PC-3 (cell line): ENCODE results near the gene PLA2G2F. TPM values are rescaled to one million over a fixed set of nuclear protein-coding genes. Genes with fewer than 3 reads are reported as not detected.

ENCODE experiments used
- ATAC-seq: fragments of 200-7000 bp; cut with Tn5 transposase; 2 replicates; pipeline ENCODE4 v1.9.1; 2020; ENCODE audit warnings: mild to moderate bottlenecking, moderate library complexity
- BruUV-seq: library from RNA; stranded (reverse); fragments of 400-500 nt; replicated peaks from 2 replicates; lab custom pipeline; 2021; lab: Mats Ljungman, UMichigan
- CTCF ChIA-PET: fragments of 300-600 bp; sonication (Branson Sonifier 250); formaldehyde crosslinking; loops from one replicate; lab custom pipeline; 2022; ENCODE audit warnings: antibody characterized with exemption; lab: Charles Lee
- POLR2A ChIA-PET: fragments of 300-600 bp; sonication (Branson Sonifier 250); formaldehyde crosslinking; loops from one replicate; lab custom pipeline; 2022; ENCODE audit warnings: antibody characterized with exemption; ENCODE audit not compliant: unreplicated experiment; lab: Charles Lee
- DNase-seq: peaks from one replicate; pipeline ENCODE4 v3.0.0-alpha.2; 2015
- H2AFZ ChIP-seq: fragments of 300-600 bp; sonication (generic); 2 replicates; pipeline ENCODE4 v1.6.0; 2016; ENCODE audit warnings: antibody characterized with exemption, low read length
- H3F3A ChIP-seq: fragments of 300-600 bp; sonication (generic); one replicate; pipeline ENCODE4 v1.6.0; 2017; ENCODE audit warnings: antibody characterized with exemption, low read length, control low read depth, mild to moderate bottlenecking; ENCODE audit not compliant: unreplicated experiment
- H3K27ac ChIP-seq: fragments of 300-600 bp; sonication (generic); 2 replicates; pipeline ENCODE4 v1.5.1; 2016; ENCODE audit warnings: mild to moderate bottlenecking, low read length
- H3K27me3 ChIP-seq: fragments of 300-600 bp; sonication (generic); 2 replicates; pipeline ENCODE4 v1.6.1; 2016; ENCODE audit warnings: low read length, mixed read lengths
- H3K36me3 ChIP-seq: fragments of 300-600 bp; sonication (generic); 2 replicates; pipeline ENCODE4 v1.6.1; 2016; ENCODE audit warnings: low read depth, mixed run types, low read length, mixed read lengths
- H3K4me1 ChIP-seq: fragments of 300-600 bp; sonication (generic); 2 replicates; pipeline ENCODE4 v1.5.1; 2016; ENCODE audit warnings: low read length; ENCODE audit not compliant: insufficient read depth
- H3K4me2 ChIP-seq: fragments of 300-600 bp; sonication (generic); 2 replicates; pipeline ENCODE4 v1.6.0; 2016; ENCODE audit warnings: low read length
- H3K4me3 ChIP-seq: fragments of 300-600 bp; sonication (generic); 2 replicates; pipeline ENCODE4 v1.5.1; 2016; ENCODE audit warnings: mild to moderate bottlenecking, low read length, mixed read lengths
- H3K79me2 ChIP-seq: fragments of 300-600 bp; sonication (generic); 2 replicates; pipeline ENCODE4 v1.6.1; 2017; ENCODE audit warnings: low read length, mixed read lengths
- H3K9ac ChIP-seq: fragments of 300-600 bp; sonication (generic); 2 replicates; pipeline ENCODE4 v1.6.0; 2016; ENCODE audit warnings: mild to moderate bottlenecking, low read length
- H3K9me2 ChIP-seq: fragments of 300-600 bp; sonication (generic); replicated peaks from 2 replicates; pipeline ENCODE4 v1.6.1; 2016; ENCODE audit warnings: mixed run types, low read length, mixed read lengths
- H3K9me3 ChIP-seq: fragments of 300-600 bp; sonication (generic); 2 replicates; pipeline ENCODE4 v1.6.1; 2016; ENCODE audit warnings: low read length, mixed read lengths
- H4K20me1 ChIP-seq: fragments of 300-600 bp; sonication (generic); 2 replicates; pipeline ENCODE4 v1.6.1; 2016; ENCODE audit warnings: low read length, mixed read lengths
- CTCF ChIP-seq: fragments of 300-600 bp; sonication (generic); conservative IDR thresholded peaks from 2 replicates; pipeline ENCODE4 v1.5.1; 2017; ENCODE audit warnings: antibody characterized with exemption, low read depth, mild to moderate bottlenecking, low read length
- EZH2 ChIP-seq: fragments of 300-600 bp; sonication (generic); IDR thresholded peaks from one replicate; pipeline ENCODE4 v1.6.1; 2017; ENCODE audit warnings: antibody characterized with exemption, mild to moderate bottlenecking, low read length; ENCODE audit not compliant: unreplicated experiment
- EZH2phosphoT487 ChIP-seq: fragments of 300-600 bp; sonication (generic); IDR thresholded peaks from 2 replicates; pipeline ENCODE4 v1.6.1; 2018; ENCODE audit warnings: mild to moderate bottlenecking, antibody characterized with exemption, low read length, borderline replicate concordance
- intact Hi-C: fragments of 100-400 bp; cut with micrococcal nuclease; formaldehyde crosslinking; loops from 2 replicates; pipeline ENCODE4 v1.9.0; 2023
- total RNA-seq: library from RNA; depleted of rRNA; stranded (reverse); fragments of >200 nt; gene quantifications from 2 replicates; pipeline ENCODE4 v1.2.3, GENCODE V29; 2014; rRNA removed

PLA2G2F gene
- total RNA-seq, 1 experiment from 2014 or later, result 0.18 TPM

GRCh38 chr1:20199840-20200239 lies 60.7 kb downstream of the PLA2G2F start:
- H3K4me1 ChIP-seq, result peaks cover 37% of the 10 kb centered on the region
- no peaks in the 10 kb centered on the region for H3K79me2 ChIP-seq

More at GRCh38 chr1:20199840-20200239, 60.7 kb downstream of the PLA2G2F start:
- DNase-seq (no peak), ATAC-seq (no peak)
- POLR2A ChIA-PET, result no interaction called here
- Histone ChIP-seq H4K20me1 (no peaks in the 10 kb centered on the region), H3K9ac (no peak overlapping the region), H3K36me3 (no peaks in the 10 kb centered on the region), H3K27me3 (no peaks in the 10 kb centered on the region), H3K4me3 (no peak overlapping the region), H3K27ac (no peak overlapping the region), H3K4me2 (no peak overlapping the region), H3K9me2 (no peaks in the 10 kb centered on the region), H3F3A (no peaks in the 10 kb centered on the region), H2AFZ (no peak overlapping the region), H3K9me3 (no peaks in the 10 kb centered on the region)
- CTCF ChIA-PET, result interaction anchor here (1.0 kb wide), 1 partner anchor 13 kb away, joined by 12 read pairs; no protein-coding TSS in a partner anchor
- TF ChIP-seq EZH2phosphoT487 (no peak), CTCF (no peak), EZH2 (no peak)
- intact Hi-C loops, result no loop called here
- no TSS peak for BruUV-seq

Other genes starting within 250 kb of the PLA2G2F start
- gene PLA2G2E, start 215.7 kb upstream of the PLA2G2F start, total RNA-seq, result not detected in 2 replicates
- not detected in 2 replicates for gene PLA2G2A, start 159.7 kb upstream of the PLA2G2F start, total RNA-seq
- gene PLA2G5, start 69.1 kb upstream of the PLA2G2F start, total RNA-seq, result not detected in 2 replicates
- gene PLA2G2D, start 19.8 kb upstream of the PLA2G2F start, total RNA-seq, result not detected in 2 replicates
- 0.12 TPM in 1 of 2 replicates, not detected in the other for gene UBXN10, start 46.8 kb downstream of the PLA2G2F start, total RNA-seq
- 0.12 TPM in 1 of 2 replicates, not detected in the other for gene PLA2G2C, start 47.2 kb downstream of the PLA2G2F start, total RNA-seq
- gene VWA5B1, start 151.6 kb downstream of the PLA2G2F start, total RNA-seq, result not detected in 2 replicates